ENCODE results near the gene EPHA8.

DNA sequence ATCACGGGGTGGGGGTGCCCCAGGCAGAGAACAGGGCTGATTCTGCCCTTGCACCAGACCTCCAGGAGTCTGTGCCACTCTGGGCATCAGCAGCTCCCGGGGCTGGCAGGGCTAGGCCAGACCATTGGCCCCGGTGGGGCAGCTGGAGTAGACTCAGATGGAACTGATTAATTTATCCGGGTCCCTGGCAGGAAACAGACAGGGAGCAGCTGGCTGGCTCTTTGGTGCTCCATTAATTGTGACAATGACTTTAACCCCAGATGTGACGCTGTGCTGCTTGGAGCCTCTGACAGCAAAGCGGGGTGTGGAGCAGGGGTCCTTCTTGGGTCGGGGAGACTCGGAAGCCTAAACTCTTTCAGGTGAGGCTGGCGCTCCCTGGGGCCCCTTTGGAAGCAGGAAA lies 9.5 kb downstream of the EPHA8 start:
- no peak for TF ChIP-seq EZH2 (IDR thresholded peaks at IDR 0.05; ENCODE audit: insufficient read depth, low read length)
- TF ChIP-seq, protein P1, sequence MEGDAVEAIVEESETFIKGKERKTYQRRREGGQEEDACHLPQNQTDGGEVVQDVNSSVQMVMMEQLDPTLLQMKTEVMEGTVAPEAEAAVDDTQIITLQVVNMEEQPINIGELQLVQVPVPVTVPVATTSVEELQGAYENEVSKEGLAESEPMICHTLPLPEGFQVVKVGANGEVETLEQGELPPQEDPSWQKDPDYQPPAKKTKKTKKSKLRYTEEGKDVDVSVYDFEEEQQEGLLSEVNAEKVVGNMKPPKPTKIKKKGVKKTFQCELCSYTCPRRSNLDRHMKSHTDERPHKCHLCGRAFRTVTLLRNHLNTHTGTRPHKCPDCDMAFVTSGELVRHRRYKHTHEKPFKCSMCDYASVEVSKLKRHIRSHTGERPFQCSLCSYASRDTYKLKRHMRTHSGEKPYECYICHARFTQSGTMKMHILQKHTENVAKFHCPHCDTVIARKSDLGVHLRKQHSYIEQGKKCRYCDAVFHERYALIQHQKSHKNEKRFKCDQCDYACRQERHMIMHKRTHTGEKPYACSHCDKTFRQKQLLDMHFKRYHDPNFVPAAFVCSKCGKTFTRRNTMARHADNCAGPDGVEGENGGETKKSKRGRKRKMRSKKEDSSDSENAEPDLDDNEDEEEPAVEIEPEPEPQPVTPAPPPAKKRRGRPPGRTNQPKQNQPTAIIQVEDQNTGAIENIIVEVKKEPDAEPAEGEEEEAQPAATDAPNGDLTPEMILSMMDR (IDR thresholded peaks at IDR 0.05; ENCODE audit: insufficient read depth, low read depth, low read length), result no peak

Data from astrocyte (in vitro differentiated cells and primary cell).